ENCODE data around the gene IRF4. TPM values are rescaled to one million over a fixed set of nuclear protein-coding genes. Genes with fewer than 3 reads are reported as not detected.

The IRF4 gene
- total and polyA plus RNA-seq, 12 donors = 0.04 to 3.6 (median 0.32) TPM; not detected in 1

GRCh38 chr6:453152-453551 is 61.6 kb downstream of the IRF4 start:
- Histone ChIP-seq H3K27ac (no peak overlapping the region), H3K9me3 (peaks cover 0 to 2% (median 0%) of the 10 kb centered on the region in 11 donors), H3K4me1 (no peaks in the 10 kb centered on the region), H3K36me3 (no peaks in the 10 kb centered on the region), H3K27me3 (peaks cover 0 to 10% (median 0%) of the 10 kb centered on the region in 7 donors), H3K4me3 (no peak overlapping the region)
- DNase-seq = peak in 1 of 2 donors; percentile 36
- intact Hi-C loops (cut with DNase I) = no loop called here
- TF ChIP-seq CTCF (IDR thresholded peaks at IDR 0.05) = no peak
- WGBS, 2 donors = 61 to 66% methylated on average over 13 of the region's 13 CpGs
- ATAC-seq = peak in 2 of 8 donors; percentile 43 to 79

- Histone ChIP-seq H3K4me1 (no peaks in the 10 kb centered on the region), H3K27ac (no peak overlapping the region), H3K9me3 (peaks cover 0 to 9% (median 0%) of the 10 kb centered on the region in 11 donors), H3K27me3 (peaks cover 0 to 10% (median 0%) of the 10 kb centered on the region in 7 donors), H3K4me3 (no peak overlapping the region), H3K36me3 (no peaks in the 10 kb centered on the region)
- WGBS, 2 donors = 68 to 73% methylated on average over 5 of the region's 5 CpGs
- intact Hi-C loops (cut with DNase I) = no loop called here
- no peak for TF ChIP-seq CTCF (IDR thresholded peaks at IDR 0.05)
- ATAC-seq (no peak), DNase-seq (no peak)
Measured at GRCh38 chr6:454148-454991, 62.8 kb downstream of the IRF4 start.

- Histone ChIP-seq H3K9me3 (peaks cover 0 to 9% (median 0%) of the 10 kb centered on the region in 11 donors), H3K27me3 (peaks cover 0 to 10% (median 0%) of the 10 kb centered on the region in 7 donors), H3K4me1 (no peaks in the 10 kb centered on the region), H3K4me3 (no peak overlapping the region), H3K36me3 (no peaks in the 10 kb centered on the region), H3K27ac (no peak overlapping the region)
- 89 to 92% methylated on average over 11 of the region's 11 CpGs for WGBS, 2 donors
- no peak for TF ChIP-seq CTCF (IDR thresholded peaks at IDR 0.05)
- no peak for DNase-seq
- intact Hi-C loops (cut with DNase I) = no loop called here
- ATAC-seq = no peak
Measured at GRCh38 chr6:455006-455585, 63.5 kb downstream of the IRF4 start.

- WGBS, 2 donors = 92 to 95% methylated on average over 8 of the region's 8 CpGs
Measured at GRCh38 chr6:455835-456234, 64.3 kb downstream of the IRF4 start.

More at GRCh38 chr6:455835-456234, 64.3 kb downstream of the IRF4 start:
- H3K4me1 ChIP-seq = no peaks in the 10 kb centered on the region
- no peak overlapping the region for H3K4me3 ChIP-seq
- no peak for TF ChIP-seq CTCF (IDR thresholded peaks at IDR 0.05)
- no peak overlapping the region for H3K27ac ChIP-seq
- H3K36me3 ChIP-seq = no peaks in the 10 kb centered on the region
- H3K27me3 ChIP-seq = peaks cover 0 to 10% (median 0%) of the 10 kb centered on the region in 7 donors
- H3K9me3 ChIP-seq = peaks cover 0 to 9% (median 0%) of the 10 kb centered on the region in 11 donors
- no peak for DNase-seq
- ATAC-seq = no peak
- intact Hi-C loops (cut with DNase I) = no loop called here

Data from heart right ventricle (tissue), 16 donors.